GM12878 (cell line): ENCODE measurements around the gene ATP4B. TPM values are rescaled to one million over a fixed set of nuclear protein-coding genes. Genes with fewer than 3 reads are reported as not detected.

Experiments used
- ATAC-seq: fragments of 200-7000 bp; cut with Tn5 transposase; 3 replicates; pipeline ENCODE4 v1.9.1; 2020; ENCODE audit warnings: mild to moderate bottlenecking, moderate library complexity
- BruUV-seq: library from RNA; stranded (reverse); fragments of 400-500 nt; replicated peaks from 2 replicates; lab custom pipeline; 2021; lab: Mats Ljungman, UMichigan
- CTCF ChIA-PET: fragments of 300-600 bp; sonication (Branson Sonifier 250); formaldehyde crosslinking; extraction: SDS; loops from one replicate; lab custom pipeline; 2021; ENCODE audit warnings: inconsistent platforms; lab: Yijun Ruan, JAX
- POLR2A ChIA-PET: fragments of 350-600 bp; formaldehyde crosslinking; extraction: SDS; loops from one replicate; lab custom pipeline; 2021; ENCODE audit warnings: inconsistent platforms; lab: Charles Lee
- RAD21 ChIA-PET: fragments of 300-600 bp; sonication (Branson Sonifier 250); formaldehyde crosslinking; loops from one replicate; lab custom pipeline; 2023; ENCODE audit warnings: antibody characterized with exemption; ENCODE audit not compliant: unreplicated experiment; lab: Charles Lee
- SMC1A ChIA-PET: fragments of 300-600 bp; sonication (Branson Sonifier 250); formaldehyde crosslinking; loops from one replicate; lab custom pipeline; 2023; ENCODE audit not compliant: unreplicated experiment, uncharacterized antibody; lab: Charles Lee
- DNase-seq: peaks from one replicate; pipeline ENCODE4 v3.0.0-alpha.2; 2011; ENCODE audit warnings: low read depth, low spot score
- FAIRE-seq: peaks from 3 replicates; lab custom pipeline; 2011; peaks lifted over from hg19 to GRCh38; lab: Jason Lieb, UNC
- H2AFZ ChIP-seq: 2 replicates; pipeline ENCODE4 v1.6.0; 2011; ENCODE audit warnings: low read depth, low read length, control low read depth; ENCODE audit not compliant: control insufficient read depth
- H3K27ac ChIP-seq: 2 replicates; pipeline ENCODE4 v1.5.1; 2011; ENCODE audit warnings: control low read depth; ENCODE audit not compliant: control insufficient read depth, insufficient read depth
- H3K27me3 ChIP-seq, 2 experiments: replicated peaks in 1 of 2; 2 replicates each; pipeline versions ENCODE4 v1.6.0 to v1.6.1; 2011; ENCODE audit warnings: low read length in 1 of 2; ENCODE audit not compliant: control insufficient read depth in 2 of 2, insufficient read depth in 2 of 2
- H3K36me3 ChIP-seq, 2 experiments: 2 replicates each; pipeline ENCODE4 v1.5.1; 2011; ENCODE audit warnings: low read length in 1 of 2; ENCODE audit not compliant: control insufficient read depth in 2 of 2, insufficient read depth in 2 of 2
- H3K4me1 ChIP-seq: 2 replicates; pipeline ENCODE4 v1.6.1; 2011; ENCODE audit warnings: mild to moderate bottlenecking, low read length, moderate library complexity, mixed read lengths; ENCODE audit not compliant: control insufficient read depth, insufficient read depth
- H3K4me2 ChIP-seq: 2 replicates; pipeline ENCODE4 v1.6.0; 2011; ENCODE audit warnings: control low read depth; ENCODE audit not compliant: control insufficient read depth, insufficient read depth
- H3K4me3 ChIP-seq: fragments of 200-600 bp; sonication (generic); 2 replicates; pipeline ENCODE4 v1.5.1; 2016
- H3K79me2 ChIP-seq: 2 replicates; pipeline ENCODE4 v1.6.0; 2011; ENCODE audit warnings: low read length; ENCODE audit not compliant: control insufficient read depth, insufficient read depth
- H3K9ac ChIP-seq: 2 replicates; pipeline ENCODE4 v1.8.0; 2011; ENCODE audit warnings: low read length, control low read depth, mixed read lengths; ENCODE audit not compliant: control insufficient read depth, insufficient read depth
- H3K9me3 ChIP-seq: replicated peaks from 3 replicates; pipeline ENCODE4 v1.5.1; 2011; ENCODE audit warnings: mild to moderate bottlenecking, low read length; ENCODE audit not compliant: control insufficient read depth, insufficient read depth
- H4K20me1 ChIP-seq: 2 replicates; pipeline ENCODE4 v1.6.0; 2011; ENCODE audit not compliant: control insufficient read depth, insufficient read depth
- CBX3 ChIP-seq: fragments of 200-600 bp; sonication (generic); IDR thresholded peaks from 2 replicates; pipeline ENCODE4 v1.6.1; 2016; ENCODE audit warnings: low read depth, borderline replicate concordance
- CTCF ChIP-seq, 3 experiments: IDR thresholded peaks in 2 of 3; conservative IDR thresholded peaks in 1 of 3; 2 replicates each; pipeline ENCODE4 v1.5.1; 2011; ENCODE audit warnings: low read depth in 3 of 3, low read length in 3 of 3, mild to moderate bottlenecking in 3 of 3, control low read depth in 2 of 3, moderate library complexity in 2 of 3, inconsistent platforms in 1 of 3, mixed read lengths in 1 of 3; ENCODE audit not compliant: control insufficient read depth in 2 of 3, insufficient read depth in 1 of 3; ENCODE audit errors: extremely low read depth in 1 of 3
- MYB ChIP-seq: fragments of 150-350 bp; IDR thresholded peaks from 2 replicates; pipeline ENCODE4 v1.6.1; 2014; ENCODE audit warnings: mild to moderate bottlenecking, low read depth, low read length, borderline replicate concordance
- NBN ChIP-seq: fragments of 450-650 bp; IDR thresholded peaks from 2 replicates; pipeline ENCODE4 v1.6.1; 2016
- REST ChIP-seq: IDR thresholded peaks from 2 replicates; pipeline ENCODE4 v1.6.1; 2012; ENCODE audit warnings: mild to moderate bottlenecking, low read depth, low read length
- SMC3 ChIP-seq: IDR thresholded peaks from 2 replicates; pipeline ENCODE4 v1.6.1; 2011; ENCODE audit warnings: low read length, improper control_type of control experiment, borderline replicate concordance
- WRNIP1 ChIP-seq: IDR thresholded peaks from 2 replicates; pipeline ENCODE4 v1.6.1; 2011; ENCODE audit warnings: low read depth, low read length, improper control_type of control experiment, borderline replicate concordance
- ZNF687 ChIP-seq: fragments of 450-650 bp; IDR thresholded peaks from 2 replicates; pipeline ENCODE4 v1.6.1; 2017; ENCODE audit warnings: mild to moderate bottlenecking, moderate library complexity
- WGBS: methylation state at CpG from one replicate; pipeline ENCODE4 v1.1.6; 2016; ENCODE audit warnings: low lambda C conversion rate; ENCODE audit not compliant: insufficient replicate concordance, insufficient coverage; ENCODE audit errors: missing lambda C conversion rate; 5-methylcytosine and 5-hydroxymethylcytosine counted together
- in situ Hi-C: fragments of 300-500 bp; cut with MboI; formaldehyde crosslinking; loops from 9 replicates; pipeline ENCODE4 v1.14.3; 2018; ENCODE audit warnings: mixed read lengths
- intact Hi-C: fragments of 100-400 bp; cut with micrococcal nuclease; formaldehyde crosslinking; loops from one replicate; pipeline ENCODE4 v1.14.2; 2022; ENCODE audit not compliant: unreplicated experiment
- polyA plus RNA-seq, 11 experiments: library from polyadenylated mRNA; depleted of rRNA in 4 of 11; unstranded in 6 of 11; stranded (reverse) in 5 of 11; fragments of >200 nt; fragmentation: Nextera tagmentation in 4 of 11; fragmentation: Illumina TruSeq in 1 of 11; extraction: Ambion mirVana in 4 of 11; extraction: Trizol in 1 of 11; gene quantifications; 1 replicate in 1 of 11; 2 replicates in 10 of 11; pipeline versions ENCODE4 v1.2.1 to v1.2.3, GENCODE V29; 2011 to 2016; ENCODE audit warnings: inconsistent platforms in 2 of 11, missing spikeins in 2 of 11, low read depth in 1 of 11
- total RNA-seq, 4 experiments: library from RNA; depleted of rRNA in 3 of 4; stranded (reverse); fragments of >200 nt in 3 of 4; fragmentation: Illumina TruSeq in 1 of 4; extraction: Trizol in 1 of 4; gene quantifications; 2 replicates each; pipeline versions ENCODE4 v1.2.1 to v1.2.3, GENCODE V29; 2013 to 2021
- TF ChIP-seq, protein P1 (sequence below): IDR thresholded peaks from 2 replicates; pipeline ENCODE4 v1.6.1; 2012; ENCODE audit warnings: low read length, inconsistent platforms

ATP4B gene
- total and polyA plus RNA-seq, 10 of the 15 experiments (the other 5 are each of a cell fraction or from before 2014, with no cell fraction given): 0.05 to 0.33 (median 0.20) TPM; not detected in 4

DNA sequence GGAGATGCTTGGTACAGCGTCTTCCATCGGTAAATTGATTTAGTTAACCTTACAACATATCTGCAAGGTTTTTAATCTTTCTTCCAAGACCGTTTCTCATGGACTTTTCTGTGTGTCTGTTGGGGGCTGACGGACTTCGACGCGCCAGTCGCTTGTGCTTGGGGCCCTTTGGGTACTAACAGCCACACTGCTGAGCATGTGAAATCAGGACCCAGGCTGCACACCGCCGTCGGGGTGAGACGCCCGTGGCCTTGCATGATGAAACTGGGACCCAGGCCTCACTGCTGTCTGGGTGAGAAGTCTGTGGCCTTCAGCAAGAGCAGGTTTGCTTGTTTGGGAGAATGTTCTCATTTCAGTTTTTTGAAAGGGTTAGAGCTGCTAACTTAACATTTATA, 9.8 kb downstream of the ATP4B start:
- no peak overlapping the region for H2AFZ ChIP-seq
- ChIA-PET POLR2A (no interaction called here), CTCF (no interaction called here), RAD21 (no interaction called here), SMC1A (no interaction called here)
- intact Hi-C loops: no loop called here
- in situ Hi-C loops: no loop called here
- WGBS: 89% methylated on average over 13 of the region's 13 CpGs
- ATAC-seq (no peak), FAIRE-seq (no peak), DNase-seq (no peak)
- no peak overlapping the region for H3K9ac ChIP-seq
- no peaks in the 10 kb centered on the region for H3K36me3 ChIP-seq
- no peaks in the 10 kb centered on the region for H4K20me1 ChIP-seq
- H3K9me3 ChIP-seq: no peaks in the 10 kb centered on the region
- H3K27me3 ChIP-seq: no peaks in the 10 kb centered on the region
- H3K4me2 ChIP-seq: no peak overlapping the region
- H3K4me3 ChIP-seq: no peak overlapping the region
- H3K79me2 ChIP-seq: no peaks in the 10 kb centered on the region
- H3K4me1 ChIP-seq: no peaks in the 10 kb centered on the region
- H3K27ac ChIP-seq: no peak overlapping the region
- BruUV-seq: no TSS peak
- TF ChIP-seq, protein P1, sequence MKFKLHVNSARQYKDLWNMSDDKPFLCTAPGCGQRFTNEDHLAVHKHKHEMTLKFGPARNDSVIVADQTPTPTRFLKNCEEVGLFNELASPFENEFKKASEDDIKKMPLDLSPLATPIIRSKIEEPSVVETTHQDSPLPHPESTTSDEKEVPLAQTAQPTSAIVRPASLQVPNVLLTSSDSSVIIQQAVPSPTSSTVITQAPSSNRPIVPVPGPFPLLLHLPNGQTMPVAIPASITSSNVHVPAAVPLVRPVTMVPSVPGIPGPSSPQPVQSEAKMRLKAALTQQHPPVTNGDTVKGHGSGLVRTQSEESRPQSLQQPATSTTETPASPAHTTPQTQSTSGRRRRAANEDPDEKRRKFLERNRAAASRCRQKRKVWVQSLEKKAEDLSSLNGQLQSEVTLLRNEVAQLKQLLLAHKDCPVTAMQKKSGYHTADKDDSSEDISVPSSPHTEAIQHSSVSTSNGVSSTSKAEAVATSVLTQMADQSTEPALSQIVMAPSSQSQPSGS: no peak
- TF ChIP-seq CTCF (IDR thresholded peaks at IDR 0.05 in 2 of 3, conservative IDR thresholded peaks at IDR 0.05 in 1 of 3; ENCODE audit: control insufficient read depth in 2 of 3, extremely low read depth in 1 of 3, insufficient read depth in 1 of 3, low read depth in 3 of 3, low read length in 3 of 3): no peak
- no peak for TF ChIP-seq SMC3
- TF ChIP-seq ZNF687: no peak
- no peak for TF ChIP-seq CBX3
- no peak for TF ChIP-seq REST
- no peak for TF ChIP-seq MYB
- no peak for TF ChIP-seq NBN
- TF ChIP-seq WRNIP1: no peak
